ENCODE measurements around the gene GDF7. TPM values are rescaled to one million over a fixed set of nuclear protein-coding genes. Genes with fewer than 3 reads are reported as not detected.

The GDF7 gene
- total and polyA plus RNA-seq, 2 of the 4 experiments (the other 2 are of a cell fraction) = under 0.01 to 0.02 TPM

DNA sequence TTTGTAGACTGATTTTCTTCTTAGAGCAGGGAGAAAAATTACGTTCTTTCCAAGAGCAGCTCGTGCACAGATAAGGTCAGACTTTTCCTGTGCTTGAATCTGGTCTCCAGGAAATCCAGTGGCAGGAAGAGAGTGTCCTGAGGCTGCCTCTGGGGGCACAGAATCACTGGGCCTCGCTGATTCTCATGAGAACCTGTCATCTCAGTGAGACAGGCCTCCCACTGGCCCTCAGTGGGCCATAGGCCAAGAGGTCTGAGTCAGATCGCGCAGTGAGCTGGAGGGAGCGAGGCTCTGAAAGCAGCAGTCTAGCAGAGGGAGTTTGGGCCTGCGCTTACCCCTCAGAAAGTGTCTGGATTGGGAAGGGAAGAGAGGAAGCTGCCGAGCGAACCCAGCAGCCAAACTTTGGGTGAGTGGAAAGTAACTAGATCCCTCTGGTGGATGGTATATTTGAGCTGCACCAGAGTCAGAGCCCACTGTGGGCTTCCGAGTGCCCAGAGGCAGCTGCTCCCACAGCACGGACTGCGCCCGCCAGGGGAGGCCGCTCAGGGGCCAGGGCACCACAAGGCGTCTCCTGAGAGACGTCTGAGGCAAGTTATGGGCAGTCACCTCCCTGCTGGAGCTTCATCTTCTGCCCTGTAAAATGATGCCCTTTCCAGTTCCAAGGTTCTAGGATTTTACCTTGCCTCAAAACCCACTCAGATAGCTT, 8.2 kb downstream of the GDF7 start:
- peaks cover 5% of the 10 kb centered on the region; the same call in 1 of the 2 replicates for H3K9me1 ChIP-seq (ENCODE audit: insufficient read depth, low read length)
- no peak overlapping the region for H3K9ac ChIP-seq (ENCODE audit: low read depth, low read length)
- H3K27ac ChIP-seq (ENCODE audit: insufficient read depth, low read length) = no peak overlapping the region
- BruUV-seq (replicated peaks) = no TSS peak
- H3K4ac ChIP-seq (ENCODE audit: low read depth, low read length) = no peak overlapping the region
- intact Hi-C loops (cut with micrococcal nuclease) (no loop called here), dilution Hi-C loops (cut with HindIII; ENCODE audit: low sequenced_read_pairs, unreplicated experiment) (loop anchor here (25.0 kb wide), 1 partner anchor 262 kb away; no protein-coding TSS in a partner anchor), in situ Hi-C loops (cut with MboI; ENCODE audit: low sequenced_read_pairs) (loop anchor here (25.0 kb wide), 1 partner anchor 1087 kb away; no protein-coding TSS in a partner anchor)
- peak overlapping the region; percentile 19 for H2AK9ac ChIP-seq (replicated peaks; ENCODE audit: low read depth, low read length, poor library complexity)
- no peak overlapping the region for H4K5ac ChIP-seq (ENCODE audit: low read depth, low read length)
- 0 out of 2 replicates have a peak, but pooled peaks have one; percentile 9 for TF ChIP-seq SMC3 (IDR thresholded peaks at IDR 0.05; ENCODE audit: low read depth, low read length)
- TF ChIP-seq, protein P1, sequence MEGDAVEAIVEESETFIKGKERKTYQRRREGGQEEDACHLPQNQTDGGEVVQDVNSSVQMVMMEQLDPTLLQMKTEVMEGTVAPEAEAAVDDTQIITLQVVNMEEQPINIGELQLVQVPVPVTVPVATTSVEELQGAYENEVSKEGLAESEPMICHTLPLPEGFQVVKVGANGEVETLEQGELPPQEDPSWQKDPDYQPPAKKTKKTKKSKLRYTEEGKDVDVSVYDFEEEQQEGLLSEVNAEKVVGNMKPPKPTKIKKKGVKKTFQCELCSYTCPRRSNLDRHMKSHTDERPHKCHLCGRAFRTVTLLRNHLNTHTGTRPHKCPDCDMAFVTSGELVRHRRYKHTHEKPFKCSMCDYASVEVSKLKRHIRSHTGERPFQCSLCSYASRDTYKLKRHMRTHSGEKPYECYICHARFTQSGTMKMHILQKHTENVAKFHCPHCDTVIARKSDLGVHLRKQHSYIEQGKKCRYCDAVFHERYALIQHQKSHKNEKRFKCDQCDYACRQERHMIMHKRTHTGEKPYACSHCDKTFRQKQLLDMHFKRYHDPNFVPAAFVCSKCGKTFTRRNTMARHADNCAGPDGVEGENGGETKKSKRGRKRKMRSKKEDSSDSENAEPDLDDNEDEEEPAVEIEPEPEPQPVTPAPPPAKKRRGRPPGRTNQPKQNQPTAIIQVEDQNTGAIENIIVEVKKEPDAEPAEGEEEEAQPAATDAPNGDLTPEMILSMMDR (conservative IDR thresholded peaks at IDR 0.05; ENCODE audit: low read depth, low read length) = 0 out of 2 replicates have a peak, but pooled peaks have one; percentile 8
- no peak for TF ChIP-seq RFX5 (IDR thresholded peaks at IDR 0.05; ENCODE audit: low read depth, low read length)
- peak; percentile 19; the same call in 1 of the 2 replicates for TF ChIP-seq MAZ (IDR thresholded peaks at IDR 0.05; ENCODE audit: borderline replicate concordance, low read depth, low read length)
- peak; percentile 50; the same call in 1 of the 2 replicates for TF ChIP-seq FOS (IDR thresholded peaks at IDR 0.05; ENCODE audit: low read depth, low read length)
- ChIA-PET CTCF (interaction anchor here (1.5 to 2.8 kb wide), 5 partner anchors 9 to 107 kb away, joined by 3 to 14 read pairs (median 4); no protein-coding TSS in a partner anchor), POLR2A (ENCODE audit: unreplicated experiment) (no interaction called here)
- peak; percentile 93 for ATAC-seq (ENCODE audit: low read depth)
- H3K27me3 ChIP-seq (ENCODE audit: control insufficient read depth, insufficient read depth, low read length) = peaks cover 28% of the 10 kb centered on the region
- H3K4me2 ChIP-seq (ENCODE audit: low read depth, low read length) = no peak overlapping the region
- no peak overlapping the region for H4K91ac ChIP-seq (ENCODE audit: insufficient read depth, low read depth, low read length)
- no peak overlapping the region for H2BK20ac ChIP-seq (ENCODE audit: low read depth, low read length)
- H4K8ac ChIP-seq (ENCODE audit: low read depth in 2 of 2, low read length in 2 of 2) = no peak overlapping the region
- 13% methylated on average over 4 of the region's 16 CpGs; no CpG with 5 or more reads in 1 of the 2 experiments for WGBS, 2 experiments (ENCODE audit: extremely low coverage in 2 of 2, insufficient read length in 1 of 2)
- H2BK15ac ChIP-seq (ENCODE audit: low read depth, low read length) = no peak overlapping the region
- H3K4me3 ChIP-seq (ENCODE audit: insufficient read depth, low read depth, low read length) = no peak overlapping the region
- H3K9me3 ChIP-seq (ENCODE audit: control insufficient read depth, insufficient read depth, low read length) = peaks cover 12% of the 10 kb centered on the region; the same call in 1 of the 2 replicates
- DNase-seq = peak; percentile 87
- H3K4me1 ChIP-seq (ENCODE audit: control insufficient read depth, insufficient read depth, low read length) = peaks cover 7% of the 10 kb centered on the region; the same call in 1 of the 2 replicates
- no peak overlapping the region for H3K56ac ChIP-seq (ENCODE audit: extremely low read depth, insufficient read depth, low read length)
- H3K36me3 ChIP-seq (ENCODE audit: control insufficient read depth, insufficient read depth, low read length) = peaks cover 1% of the 10 kb centered on the region; the same call in 1 of the 2 replicates
- no peak overlapping the region for H2AK5ac ChIP-seq (ENCODE audit: low read depth, low read length)
- no peaks in the 10 kb centered on the region for H4K20me1 ChIP-seq (ENCODE audit: insufficient read depth, low read length)
- H3K18ac ChIP-seq (ENCODE audit: low read depth, low read length) = no peak overlapping the region
- H2BK120ac ChIP-seq (ENCODE audit: low read depth, low read length) = no peak overlapping the region
- H2AFZ ChIP-seq (replicated peaks; ENCODE audit: low read length, poor library complexity) = peak overlapping the region; percentile 71
- H3K79me1 ChIP-seq (ENCODE audit: low read depth in 1 of 2, low read length in 2 of 2) = no peaks in the 10 kb centered on the region
- no peak overlapping the region for H3K23ac ChIP-seq (ENCODE audit: low read depth, low read length)
- H3K14ac ChIP-seq (replicated peaks; ENCODE audit: low read depth, low read length) = no peak overlapping the region
- H2BK5ac ChIP-seq (ENCODE audit: low read depth, low read length, poor library complexity, severe bottlenecking) = no peak overlapping the region

Data from IMR-90 (cell line).